ENCODE data around the gene LLGL2. TPM values are rescaled to one million over a fixed set of nuclear protein-coding genes. Genes with fewer than 3 reads are reported as not detected.
A peak's percentile ranks its signal among the peaks of the same experiment; 100 is the strongest.

Gene LLGL2
- total RNA-seq, 1 donor from 2014 or later = 14.8 TPM

DNA sequence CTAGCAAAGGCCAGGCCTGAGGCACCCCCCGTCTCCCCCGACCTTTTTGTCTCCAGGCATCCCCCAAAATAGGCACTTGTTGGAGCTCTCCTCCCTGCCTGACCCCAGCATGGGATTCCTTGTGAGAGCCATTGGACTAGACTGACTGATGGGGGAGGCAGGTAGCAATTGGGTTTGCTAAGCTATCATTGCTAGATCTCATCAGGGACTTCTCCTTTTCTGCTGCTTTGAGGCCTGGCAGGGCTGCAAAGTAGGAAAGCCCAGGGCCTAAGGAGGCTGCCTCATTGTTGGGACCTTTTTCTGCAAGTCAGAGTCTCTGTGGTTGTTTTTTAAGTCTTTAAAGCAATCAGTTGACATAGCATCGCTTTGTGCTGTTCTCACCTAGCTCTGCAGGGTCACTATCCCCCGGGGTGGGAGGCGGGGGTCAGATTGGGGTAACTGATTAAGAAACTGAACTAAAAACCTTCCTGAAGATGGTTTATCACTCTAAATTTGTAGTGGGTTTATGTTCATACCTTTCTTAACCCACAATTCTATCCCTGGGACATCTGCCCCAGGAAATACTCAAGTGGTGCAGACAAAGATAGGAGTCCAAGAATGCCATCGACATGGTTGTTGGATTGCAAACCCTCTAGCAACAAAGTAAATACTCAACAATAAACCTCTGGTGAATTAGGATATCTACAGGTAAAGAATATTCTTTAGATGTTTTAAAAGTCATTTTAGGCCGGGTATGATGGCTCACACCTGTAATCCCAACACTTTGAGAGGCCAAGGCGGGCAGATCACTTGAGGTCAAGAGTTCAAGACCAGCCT lies 28.0 kb downstream of the LLGL2 start:
- DNase-seq = no peak

- no peak for DNase-seq
Measured at GRCh38 chr17:75555679-75556153, 30.2 kb downstream of the LLGL2 start.

GRCh38 chr17:75557075-75557851 lies 31.8 kb downstream of the LLGL2 start:
- no peak for DNase-seq

GRCh38 chr17:75557852-75558665 lies 32.6 kb downstream of the LLGL2 start:
- no peak for DNase-seq

DNA sequence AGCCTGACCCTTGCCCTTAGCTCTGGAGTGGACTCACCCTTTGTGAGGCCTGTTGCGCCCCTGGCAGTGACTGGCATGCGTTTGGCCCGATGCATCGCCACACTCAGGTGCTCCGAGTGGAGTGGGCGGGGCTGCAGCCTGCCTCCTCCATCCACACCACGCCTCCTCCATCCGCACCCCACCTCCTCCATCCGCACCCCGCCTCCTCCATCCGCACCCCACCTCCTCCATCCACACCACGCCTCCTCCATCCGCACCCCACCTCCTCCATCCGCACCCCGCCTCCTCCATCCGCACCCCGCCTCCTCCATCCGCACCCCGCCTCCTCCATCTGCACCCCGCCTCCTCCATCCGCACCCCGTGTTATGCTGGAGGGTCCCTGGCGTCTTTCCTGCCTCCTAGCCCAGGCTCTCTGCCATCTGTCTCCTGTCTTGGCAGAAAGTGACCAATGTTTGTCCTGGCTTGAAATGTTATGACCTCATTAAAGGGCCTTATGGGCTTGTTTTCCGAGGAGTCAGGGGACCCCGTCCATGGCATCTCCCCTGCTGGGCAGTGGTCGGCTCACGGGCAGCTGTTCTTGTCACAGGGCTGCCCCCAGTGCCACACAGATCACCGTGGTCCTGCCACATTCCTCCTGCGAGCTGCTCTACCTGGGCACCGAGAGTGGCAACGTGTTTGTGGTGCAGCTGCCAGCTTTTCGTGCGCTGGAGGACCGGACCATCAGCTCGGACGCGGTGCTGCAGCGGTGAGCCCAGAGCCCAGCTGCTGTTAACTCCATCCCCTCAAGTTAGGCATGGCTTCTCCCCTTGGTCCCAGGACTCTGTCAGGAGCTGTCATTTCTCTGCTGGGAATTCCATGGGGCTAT lies 33.4 kb downstream of the LLGL2 start:
- DNase-seq = no peak

GRCh38 chr17:75559958-75560533 lies 34.5 kb downstream of the LLGL2 start:
- no peak for DNase-seq

GRCh38 chr17:75561927-75562603 lies 36.6 kb downstream of the LLGL2 start:
- DNase-seq = no peak

GRCh38 chr17:75563063-75563758 lies 37.7 kb downstream of the LLGL2 start:
- no peak for DNase-seq

DNA sequence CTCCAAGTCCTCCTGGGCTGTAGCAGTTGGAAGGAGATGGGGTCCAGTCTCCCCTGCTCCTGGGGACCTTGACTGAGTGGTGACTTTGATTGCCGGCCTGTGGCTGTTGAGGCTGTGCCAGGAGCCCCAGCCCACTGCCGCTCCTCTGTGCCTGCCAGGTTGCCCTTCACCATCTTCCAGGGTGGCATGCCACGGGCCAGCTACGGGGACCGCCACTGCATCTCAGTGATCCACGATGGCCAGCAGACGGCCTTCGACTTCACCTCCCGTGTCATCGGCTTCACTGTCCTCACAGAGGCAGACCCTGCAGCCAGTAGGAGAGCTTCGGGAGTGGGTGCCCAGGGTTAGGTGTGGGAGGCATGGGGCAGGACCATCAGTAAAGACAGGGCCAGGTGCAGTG lies 38.7 kb downstream of the LLGL2 start:
- no peak for DNase-seq

DNA sequence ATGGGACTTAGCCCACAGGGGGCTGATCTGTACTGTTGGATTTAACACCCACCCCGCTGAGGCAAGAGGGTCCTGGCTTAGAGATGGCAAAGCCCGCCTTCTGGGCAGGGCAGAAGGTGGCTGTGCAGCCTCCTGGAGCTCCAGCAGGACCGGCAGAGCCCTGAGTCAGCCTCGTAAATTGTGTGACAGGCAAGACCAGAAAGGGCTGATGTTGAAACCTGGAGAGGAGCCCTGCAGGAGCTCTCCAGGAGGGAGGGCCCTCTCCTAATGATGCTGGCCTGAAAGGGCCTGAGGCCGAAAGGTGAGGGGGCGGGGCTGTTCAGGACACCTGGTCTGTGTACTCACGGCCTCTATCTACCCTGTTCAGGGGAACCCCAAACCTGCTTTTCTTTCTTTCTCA lies 39.6 kb downstream of the LLGL2 start:
- no peak for DNase-seq

DNA sequence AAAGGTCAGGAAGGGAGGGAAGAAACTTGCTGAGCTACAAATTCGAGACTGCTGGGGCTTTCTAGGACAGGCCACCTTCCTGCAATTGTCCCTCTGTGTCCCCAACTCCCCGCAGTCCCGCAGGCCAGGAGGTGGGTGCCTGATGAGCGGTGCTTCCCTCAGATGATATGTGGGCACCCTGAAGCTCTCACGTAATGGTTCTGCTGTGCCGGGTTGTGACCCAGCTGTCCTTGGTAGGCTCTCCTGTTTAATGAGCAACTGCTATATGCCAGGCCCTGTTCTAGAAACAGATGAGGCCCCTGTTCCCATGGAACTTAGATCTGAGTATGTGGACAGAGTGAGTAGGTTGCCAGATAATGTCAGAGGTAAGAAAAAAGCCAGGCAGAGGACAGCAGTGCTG lies 40.1 kb downstream of the LLGL2 start:
- no peak for DNase-seq

GRCh38 chr17:75566416-75566815 lies 40.9 kb downstream of the LLGL2 start:
- DNase-seq = no peak

DNA sequence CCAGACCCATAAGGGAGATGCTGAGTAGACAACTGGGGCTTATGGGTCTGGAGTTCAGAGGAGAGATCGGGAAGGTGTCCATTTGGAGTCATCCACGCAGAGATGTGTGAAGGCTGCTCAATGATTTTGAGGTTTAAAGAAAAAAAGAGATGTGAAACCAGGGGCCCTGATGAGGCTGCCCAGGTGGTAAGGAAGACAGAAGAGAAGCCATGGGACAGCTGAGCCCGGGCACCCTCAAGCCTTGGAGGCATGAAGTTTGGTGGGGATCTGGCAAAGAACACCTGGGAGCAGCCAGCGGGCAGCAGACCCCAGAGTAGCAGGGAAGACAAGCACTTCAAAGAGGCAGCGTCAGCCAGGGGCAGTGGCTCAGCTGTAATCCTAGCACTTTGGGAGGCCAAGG lies 41.3 kb downstream of the LLGL2 start:
- no peak for DNase-seq

DNA sequence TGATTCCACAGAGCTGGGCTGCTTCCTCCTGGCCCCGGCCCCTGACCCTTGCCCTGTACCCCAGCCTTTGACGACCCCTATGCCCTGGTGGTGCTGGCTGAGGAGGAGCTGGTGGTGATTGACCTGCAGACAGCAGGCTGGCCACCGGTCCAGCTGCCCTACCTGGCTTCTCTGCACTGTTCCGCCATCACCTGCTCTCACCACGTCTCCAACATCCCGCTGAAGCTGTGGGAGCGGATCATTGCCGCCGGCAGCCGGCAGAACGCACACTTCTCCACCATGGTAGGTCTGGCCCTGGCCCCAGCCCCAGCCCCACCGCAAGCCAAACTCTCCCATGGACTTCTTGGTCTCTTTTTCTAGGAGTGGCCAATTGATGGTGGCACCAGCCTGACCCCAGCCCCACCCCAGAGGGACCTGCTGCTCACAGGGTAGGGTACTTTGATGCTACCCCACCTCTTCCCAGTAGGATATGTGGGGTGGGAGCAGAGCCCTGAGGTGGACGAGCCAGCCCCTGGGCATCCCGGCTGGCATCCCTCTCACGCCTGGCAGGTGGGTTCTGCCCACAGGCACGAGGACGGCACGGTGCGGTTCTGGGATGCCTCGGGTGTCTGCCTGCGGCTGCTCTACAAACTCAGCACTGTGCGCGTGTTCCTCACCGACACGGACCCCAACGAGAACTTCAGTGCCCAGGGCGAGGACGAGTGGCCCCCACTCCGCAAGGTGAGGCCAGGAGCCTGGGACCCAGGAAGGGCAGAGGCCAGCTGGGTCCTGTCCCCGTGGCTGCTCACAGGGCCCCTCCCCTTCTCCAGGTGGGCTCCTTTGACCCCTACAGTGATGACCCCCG lies 43.1 kb downstream of the LLGL2 start:
- DNase-seq = no peak

DNA sequence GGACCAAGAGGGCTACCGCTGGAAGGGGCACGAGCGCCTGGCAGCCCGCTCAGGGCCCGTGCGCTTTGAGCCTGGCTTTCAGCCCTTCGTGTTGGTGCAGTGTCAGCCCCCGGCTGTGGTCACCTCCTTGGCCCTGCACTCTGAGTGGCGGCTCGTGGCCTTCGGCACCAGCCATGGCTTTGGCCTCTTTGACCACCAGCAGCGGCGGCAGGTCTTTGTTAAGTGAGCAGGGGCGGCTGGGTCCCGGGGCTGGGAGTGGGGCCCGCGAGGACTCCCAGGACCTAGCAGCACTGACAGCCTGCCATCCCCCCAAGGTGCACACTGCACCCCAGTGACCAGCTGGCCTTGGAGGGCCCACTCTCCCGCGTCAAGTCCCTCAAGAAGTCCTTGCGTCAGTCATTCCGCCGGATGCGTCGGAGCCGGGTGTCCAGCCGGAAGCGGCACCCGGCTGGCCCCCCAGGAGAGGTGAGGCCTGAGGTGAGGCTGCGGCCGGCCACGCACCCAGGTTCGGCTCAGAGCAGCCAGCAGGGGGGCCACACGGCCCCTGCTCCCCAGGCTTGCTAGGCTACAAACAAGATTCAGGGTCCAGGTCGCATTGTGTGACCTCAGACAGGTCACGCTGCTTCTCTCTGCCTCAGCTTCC lies 44.7 kb downstream of the LLGL2 start:
- no peak for DNase-seq

- no peak for DNase-seq
Measured at GRCh38 chr17:75570772-75571171, 45.3 kb downstream of the LLGL2 start.

DNA sequence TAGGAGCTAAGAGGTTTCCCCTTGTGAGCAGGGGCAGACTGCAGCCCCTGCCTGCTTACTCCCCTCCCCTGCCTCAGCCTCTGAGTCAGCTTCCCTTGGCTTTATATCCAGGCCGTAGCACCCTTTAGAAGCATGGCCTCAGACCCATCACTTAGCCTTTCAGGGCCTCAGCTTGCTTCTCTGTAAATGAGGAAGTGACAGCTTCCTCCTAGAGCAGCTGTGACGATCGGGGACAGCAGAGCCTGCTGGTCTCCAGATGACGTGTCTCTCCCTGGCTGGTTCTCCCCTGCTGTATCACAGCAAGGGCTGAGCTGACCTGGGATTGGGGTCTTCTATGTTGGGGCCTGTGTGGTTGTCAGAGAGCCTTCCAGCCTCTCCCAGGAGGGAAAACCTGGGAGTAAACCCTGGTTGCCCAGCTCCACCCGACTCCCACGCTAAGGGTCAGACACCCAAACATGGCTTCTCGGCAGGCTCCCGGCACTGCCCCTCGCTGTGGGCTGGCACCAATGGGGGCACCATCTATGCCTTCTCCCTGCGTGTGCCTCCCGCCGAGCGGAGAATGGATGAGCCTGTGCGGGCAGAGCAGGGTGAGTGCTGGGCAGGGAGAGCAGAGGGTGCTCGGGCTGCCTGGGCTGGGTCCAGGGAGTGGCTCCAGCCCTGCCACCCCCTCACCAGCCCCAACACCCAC lies 45.8 kb downstream of the LLGL2 start:
- peak; percentile 70 for DNase-seq

DNA sequence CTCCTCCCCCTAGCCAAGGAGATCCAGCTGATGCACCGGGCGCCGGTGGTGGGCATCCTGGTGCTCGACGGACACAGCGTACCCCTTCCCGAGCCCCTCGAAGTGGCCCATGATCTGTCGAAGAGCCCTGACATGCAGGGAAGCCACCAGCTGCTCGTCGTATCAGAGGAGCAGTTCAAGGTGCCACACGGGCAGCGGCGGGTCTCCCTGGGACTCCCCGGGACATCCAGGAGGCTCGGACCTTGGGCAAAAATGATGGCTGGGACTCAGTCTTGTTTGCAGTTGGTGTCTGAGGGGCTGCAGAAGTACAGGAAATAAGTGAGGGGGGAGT lies 46.4 kb downstream of the LLGL2 start:
- no peak for DNase-seq
